HG03095 (cell line): ENCODE data around the gene LMO2.
"Not testable (repeated sequence)": the region's sequence is repeated elsewhere in the genome, so short reads cannot be mapped to it uniquely, and the experiment has no call there.

Source experiments
- ATAC-seq: cut with Tn5 transposase; IDR thresholded peaks from one replicate; pipeline ENCODE4 v1.9.1; 2021; ENCODE audit warnings: moderate library complexity; ENCODE audit not compliant: unreplicated experiment

LMO2 gene

DNA sequence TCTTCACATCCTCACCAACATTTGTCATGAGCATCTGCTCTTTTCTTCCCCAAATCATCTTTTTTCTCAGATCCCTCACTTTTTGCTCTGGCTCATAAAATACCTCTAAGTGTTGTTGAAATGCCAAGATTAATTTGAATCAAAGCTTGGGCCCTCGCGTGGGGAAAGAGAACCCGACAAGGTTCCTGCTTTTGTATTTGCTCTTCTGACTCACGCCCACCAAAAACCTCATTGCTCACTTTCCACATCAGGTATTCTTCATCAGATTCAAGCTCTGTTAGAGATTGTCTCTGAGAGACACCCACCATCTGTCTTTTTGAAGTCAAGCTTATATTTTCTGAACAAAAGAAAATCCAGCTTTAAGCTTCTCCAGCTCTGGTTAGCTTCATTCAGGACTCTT lies 64.7 kb downstream of the LMO2 start:
- ATAC-seq: no peak

DNA sequence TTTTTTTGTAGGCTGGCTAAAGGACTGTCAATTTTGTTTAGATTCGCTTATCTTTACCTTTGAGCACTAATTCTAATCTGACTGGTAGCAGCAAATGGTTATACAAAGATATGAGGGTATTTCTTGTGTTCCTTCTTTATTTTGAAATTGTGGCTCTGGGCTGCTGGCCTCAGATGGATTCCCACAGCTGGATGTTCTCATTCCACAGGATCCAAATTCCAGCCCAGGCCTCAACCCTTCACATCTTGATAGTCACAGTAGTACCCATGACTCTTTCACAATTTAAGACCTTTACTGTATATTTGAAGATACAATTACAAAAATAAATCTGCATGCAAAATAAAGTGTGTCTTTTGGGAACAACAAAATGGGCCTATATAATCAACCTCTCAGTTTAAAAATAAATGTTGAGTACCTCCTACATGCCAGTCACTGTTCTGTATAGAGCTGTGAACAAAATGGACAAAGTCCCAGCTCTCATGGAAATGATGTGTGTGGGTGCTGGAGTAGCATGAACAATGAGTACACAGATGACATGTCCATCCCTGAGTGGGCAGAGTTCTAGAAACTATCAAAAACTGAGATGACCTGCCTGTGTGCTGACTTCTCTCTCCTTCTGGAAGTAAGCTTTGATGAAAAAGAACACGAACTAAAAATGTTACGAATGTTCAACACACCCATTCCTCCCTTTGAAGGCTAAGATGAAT lies 65.9 kb downstream of the LMO2 start:
- ATAC-seq: no peak

GRCh38 chr11:33822981-33823380 lies 68.9 kb downstream of the LMO2 start:
- not testable (repeated sequence) for ATAC-seq

DNA sequence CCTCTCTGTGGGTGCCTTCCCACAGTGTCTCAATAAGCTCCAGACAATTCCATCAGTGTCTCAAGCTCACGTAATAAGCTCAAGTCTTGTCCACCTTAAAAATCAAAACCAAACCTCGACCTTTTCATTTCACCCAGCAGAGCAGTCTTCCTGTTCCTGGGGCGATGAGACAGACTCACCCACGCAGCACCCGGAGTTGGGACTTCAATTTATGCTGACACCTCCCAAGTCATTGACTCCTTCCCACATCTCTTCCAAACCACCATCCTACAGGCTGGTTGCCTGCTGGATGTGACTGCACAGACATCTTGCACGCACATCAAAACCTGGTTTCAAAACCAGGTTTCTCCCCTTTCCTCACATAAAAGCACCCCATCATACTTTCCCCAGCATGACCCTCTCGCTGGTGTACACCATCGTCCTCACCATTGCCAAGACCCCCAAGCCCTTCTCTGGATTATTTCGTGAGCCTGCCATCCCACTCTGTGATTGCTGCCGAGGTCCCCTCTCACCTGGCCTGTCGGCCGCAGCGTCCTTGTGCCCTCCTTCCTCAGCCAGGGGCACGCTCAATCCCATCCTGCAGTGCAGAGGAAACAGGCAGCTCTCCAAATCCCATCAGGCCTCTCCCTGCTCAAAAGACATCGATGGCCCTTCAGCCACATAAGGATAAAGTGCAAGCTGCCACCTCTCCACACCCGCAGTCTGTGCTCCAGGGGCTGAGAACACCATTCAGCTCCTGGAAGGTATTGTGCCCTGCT lies 72.4 kb downstream of the LMO2 start:
- ATAC-seq: no peak
